Ovary (tissue), 9 donors: ENCODE data around the gene MDH2. TPM values are rescaled to one million over a fixed set of nuclear protein-coding genes. Genes with fewer than 3 reads are reported as not detected.
"Not testable (repeated sequence)": the region's sequence is repeated elsewhere in the genome, so short reads cannot be mapped to it uniquely, and the experiment has no call there.

Source experiments
- DNase-seq, 5 donors: peaks; one replicate each; pipeline ENCODE4 v3.0.0-alpha.2; 2019 to 2020
- H3K27ac ChIP-seq, 2 donors: fragments of 200-600 bp; one replicate each; pipeline versions ENCODE4 v1.5.1 to v1.8.0; 2019 to 2022
- H3K27me3 ChIP-seq: fragments of 200-600 bp; one replicate; pipeline ENCODE4 v1.8.0; 2022
- H3K36me3 ChIP-seq: fragments of 200-600 bp; sonication (generic); one replicate; pipeline ENCODE4 v1.5.1; 2019
- H3K4me1 ChIP-seq: one replicate; pipeline ENCODE4 v1.8.1; 2013; ENCODE audit warnings: mild to moderate bottlenecking, moderate library complexity; ENCODE audit not compliant: insufficient read depth
- H3K4me3 ChIP-seq: fragments of 200-600 bp; sonication (generic); one replicate; pipeline ENCODE4 v1.5.1; 2017
- H3K9me3 ChIP-seq, 2 donors: fragments of 200-600 bp in 1 of 2; sonication (generic) in 1 of 2; one replicate each; pipeline versions ENCODE4 v1.5.1 to v1.8.1; 2013 to 2019; ENCODE audit warnings: mild to moderate bottlenecking in 1 of 2, moderate library complexity in 1 of 2
- EP300 ChIP-seq: sonication (generic); formaldehyde crosslinking; IDR thresholded peaks from one replicate; pipeline ENCODE4 v1.6.1; 2017; ENCODE audit warnings: antibody characterized with exemption
- POLR2A ChIP-seq: fragments of 450-650 bp; IDR thresholded peaks from one replicate; pipeline ENCODE4 v1.6.1; 2017; ENCODE audit warnings: antibody characterized with exemption, mild to moderate bottlenecking, moderate library complexity
- WGBS, 3 donors: extraction: QIAGEN DNeasy Blood & Tissue Kit in 1 of 3; methylation state at CpG; one replicate each; pipeline versions ENCODE4 v1.1.5 to v1.1.7; 2013 to 2017; 5-methylcytosine and 5-hydroxymethylcytosine counted together
- intact Hi-C, 4 donors: fragments of 100-400 bp; cut with DNase I; formaldehyde crosslinking; loops; one replicate each; pipeline versions ENCODE4 v1.11.0 to v1.15.1; 2022 to 2023
- polyA plus RNA-seq, 2 donors: library from polyadenylated mRNA; stranded (reverse); fragments of 200-250 nt in 1 of 2; fragments of 350-450 nt in 1 of 2; fragmentation: Illumina TruSeq in 1 of 2; extraction: RNeasy Lipid Tissue Mini Kit (QIAGEN cat#74804) in 1 of 2; gene quantifications; one replicate each; pipeline ENCODE4 v1.2.3, GENCODE V29; 2013 to 2014
- total RNA-seq, 7 donors: library from RNA; depleted of rRNA in 2 of 7; stranded (reverse); fragments of >200 nt in 2 of 7; fragmentation: NEBNext Ultra II Directional in 3 of 7; extraction: Animal tissue kit (Norgen Biotek cat#: 25700) in 3 of 7; gene quantifications; one replicate each; pipeline versions ENCODE4 v1.1.0 to v1.2.4, GENCODE V29; 2016 to 2023
- TF ChIP-seq, protein P1 (sequence below), 3 donors: fragments of 450-650 bp in 2 of 3; fragments of 200-600 bp in 1 of 3; IDR thresholded peaks; one replicate each; pipeline versions ENCODE4 v1.5.1 to v1.8.0; 2016 to 2022; ENCODE audit warnings: antibody characterized with exemption in 3 of 3, mild to moderate bottlenecking in 1 of 3
- donor health status: DM: no; HTN: no; CAD: no; lungs with moderate emphysema.
- donor health status: DM: no; HTN: no; CAD: no.
- donor health status: Bipolar disorder and iron deficiency.
- donor health status: DM: yes; HTN: yes; CAD: no.
- donor health status: DM: no; HTN: no; CAD: no.
- donor health status: DM: yes; HTN: yes; CAD: no.

The MDH2 gene
- total and polyA plus RNA-seq, 9 donors: 38.4 to 124 (median 94.9) TPM

- WGBS, 3 donors: 82 to 88% (median 85%) methylated on average over 6 of the region's 6 CpGs
- TF ChIP-seq EP300 (no peak), POLR2A (no peak)
- TF ChIP-seq, protein P1, sequence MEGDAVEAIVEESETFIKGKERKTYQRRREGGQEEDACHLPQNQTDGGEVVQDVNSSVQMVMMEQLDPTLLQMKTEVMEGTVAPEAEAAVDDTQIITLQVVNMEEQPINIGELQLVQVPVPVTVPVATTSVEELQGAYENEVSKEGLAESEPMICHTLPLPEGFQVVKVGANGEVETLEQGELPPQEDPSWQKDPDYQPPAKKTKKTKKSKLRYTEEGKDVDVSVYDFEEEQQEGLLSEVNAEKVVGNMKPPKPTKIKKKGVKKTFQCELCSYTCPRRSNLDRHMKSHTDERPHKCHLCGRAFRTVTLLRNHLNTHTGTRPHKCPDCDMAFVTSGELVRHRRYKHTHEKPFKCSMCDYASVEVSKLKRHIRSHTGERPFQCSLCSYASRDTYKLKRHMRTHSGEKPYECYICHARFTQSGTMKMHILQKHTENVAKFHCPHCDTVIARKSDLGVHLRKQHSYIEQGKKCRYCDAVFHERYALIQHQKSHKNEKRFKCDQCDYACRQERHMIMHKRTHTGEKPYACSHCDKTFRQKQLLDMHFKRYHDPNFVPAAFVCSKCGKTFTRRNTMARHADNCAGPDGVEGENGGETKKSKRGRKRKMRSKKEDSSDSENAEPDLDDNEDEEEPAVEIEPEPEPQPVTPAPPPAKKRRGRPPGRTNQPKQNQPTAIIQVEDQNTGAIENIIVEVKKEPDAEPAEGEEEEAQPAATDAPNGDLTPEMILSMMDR (IDR thresholded peaks at IDR 0.05): no peak
- no peaks in the 10 kb centered on the region for H3K36me3 ChIP-seq
- H3K4me3 ChIP-seq: no peak overlapping the region
- H3K27me3 ChIP-seq: no peaks in the 10 kb centered on the region
- no peaks in the 10 kb centered on the region for H3K9me3 ChIP-seq
- no peaks in the 10 kb centered on the region for H3K4me1 ChIP-seq
- no peak overlapping the region for H3K27ac ChIP-seq
- no peak for DNase-seq
- intact Hi-C loops: no loop called here
Measured at GRCh38 chr7:76076995-76077394, 29.1 kb downstream of the MDH2 start.

DNA sequence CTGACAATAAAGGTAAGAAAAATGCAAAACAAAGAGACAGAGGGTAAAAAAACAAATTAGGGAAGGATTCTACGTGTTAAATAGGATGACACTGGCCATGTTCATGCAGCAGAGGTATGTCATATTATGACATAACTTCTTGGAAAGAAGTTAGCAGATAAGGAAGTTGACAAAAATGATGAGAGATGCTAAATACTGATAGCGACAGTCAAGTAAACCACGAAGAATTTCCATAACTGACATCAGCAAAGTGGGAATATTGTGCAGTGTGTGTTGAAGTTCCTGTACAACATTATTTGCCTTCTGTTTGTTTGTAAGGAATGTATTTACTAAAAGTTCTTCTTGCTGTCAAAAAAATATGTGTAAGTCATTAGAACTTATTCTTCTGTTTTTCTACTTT is 29.5 kb downstream of the MDH2 start:
- intact Hi-C loops: no loop called here
- TF ChIP-seq, protein P1 (IDR thresholded peaks at IDR 0.05): no peak
- TF ChIP-seq EP300: no peak
- no peak for TF ChIP-seq POLR2A
- H3K4me3 ChIP-seq: no peak overlapping the region
- no peaks in the 10 kb centered on the region for H3K4me1 ChIP-seq
- no peak for DNase-seq
- H3K27ac ChIP-seq: no peak overlapping the region
- H3K9me3 ChIP-seq: no peaks in the 10 kb centered on the region
- WGBS, 3 donors: 60 to 66% (median 65%) methylated on average over 3 of the region's 3 CpGs
- no peaks in the 10 kb centered on the region for H3K27me3 ChIP-seq
- H3K36me3 ChIP-seq: no peaks in the 10 kb centered on the region

DNA sequence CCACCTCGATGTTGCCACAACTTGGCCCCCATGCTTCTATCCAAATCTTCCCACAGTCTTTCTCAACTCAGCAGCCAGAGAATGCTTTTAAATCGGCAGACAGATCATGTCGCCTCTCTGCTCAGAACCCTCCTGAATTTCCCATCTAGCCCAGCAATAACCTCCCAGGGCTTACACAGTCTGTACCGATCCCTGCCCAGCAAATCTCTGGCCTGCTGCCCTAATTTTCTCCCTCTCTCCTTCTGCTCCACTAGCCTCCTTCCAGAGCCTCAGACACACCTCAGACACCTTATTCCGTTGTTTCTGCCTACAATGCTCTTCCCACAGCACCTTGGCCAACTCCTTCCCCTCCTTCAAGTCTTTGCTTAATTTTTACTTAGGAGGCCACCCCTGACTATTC is 32.3 kb downstream of the MDH2 start:
- DNase-seq: no peak
- intact Hi-C loops: no loop called here
- Histone ChIP-seq H3K27ac (no peak overlapping the region), H3K27me3 (no peaks in the 10 kb centered on the region), H3K36me3 (no peaks in the 10 kb centered on the region), H3K4me3 (no peak overlapping the region), H3K4me1 (no peaks in the 10 kb centered on the region), H3K9me3 (no peaks in the 10 kb centered on the region)
- TF ChIP-seq POLR2A: no peak
- TF ChIP-seq, protein P1 (IDR thresholded peaks at IDR 0.05): no peak
- TF ChIP-seq EP300: no peak
- 41 to 57% (median 55%) methylated on average over 5 of the region's 5 CpGs for WGBS, 3 donors

- H3K27ac ChIP-seq, DNase-seq, H3K4me1 ChIP-seq, H3K36me3 ChIP-seq, intact Hi-C loops, H3K4me3 ChIP-seq, H3K9me3 ChIP-seq, H3K27me3 ChIP-seq: not testable (repeated sequence)
- WGBS, 3 donors: 75 to 83% (median 82%) methylated on average over 2 of the region's 2 CpGs
Measured at GRCh38 chr7:76084115-76084514, 36.2 kb downstream of the MDH2 start.

GRCh38 chr7:76086070-76086469 is 38.2 kb downstream of the MDH2 start:
- Histone ChIP-seq H3K36me3 (no peaks in the 10 kb centered on the region), H3K4me3 (no peak overlapping the region), H3K27me3 (no peaks in the 10 kb centered on the region), H3K9me3 (no peaks in the 10 kb centered on the region), H3K4me1 (no peaks in the 10 kb centered on the region), H3K27ac (no peak overlapping the region)
- DNase-seq: no peak
- intact Hi-C loops: no loop called here
- 90 to 95% (median 91%) methylated on average over 4 of the region's 4 CpGs for WGBS, 3 donors
- TF ChIP-seq, protein P1 (IDR thresholded peaks at IDR 0.05): no peak
- TF ChIP-seq EP300: no peak

- H3K36me3 ChIP-seq, intact Hi-C loops, H3K9me3 ChIP-seq, H3K27me3 ChIP-seq, H3K4me1 ChIP-seq, H3K27ac ChIP-seq, H3K4me3 ChIP-seq, DNase-seq: not testable (repeated sequence)
- 18 to 27% (median 27%) methylated on average over 5 of the region's 5 CpGs for WGBS, 3 donors
Measured at GRCh38 chr7:76087362-76087791, 39.5 kb downstream of the MDH2 start.
